Neuron (in vitro differentiated cells): ENCODE data around the gene MRFAP1.
"Not testable (repeated sequence)": the region's sequence is repeated elsewhere in the genome, so short reads cannot be mapped to it uniquely, and the experiment has no call there.

ENCODE experiments used
- H2AFZ ChIP-seq: one replicate; pipeline ENCODE4 v1.6.1; 2013; ENCODE audit warnings: low read depth, mild to moderate bottlenecking, inconsistent platforms, low read length, moderate library complexity
- H3K27me3 ChIP-seq: one replicate; pipeline ENCODE4 v1.6.1; 2013; ENCODE audit warnings: low read length; ENCODE audit not compliant: insufficient read depth
- H3K36me3 ChIP-seq: one replicate; pipeline ENCODE4 v1.6.1; 2013; ENCODE audit warnings: low read length; ENCODE audit not compliant: insufficient read depth
- H3K4me1 ChIP-seq: one replicate; pipeline ENCODE4 v1.6.1; 2013; ENCODE audit warnings: low read length; ENCODE audit not compliant: insufficient read depth
- H3K4me3 ChIP-seq: 2 replicates; pipeline ENCODE4 v1.5.1; 2013; ENCODE audit warnings: mild to moderate bottlenecking, low read length, moderate library complexity
- H3K9me3 ChIP-seq: one replicate; pipeline ENCODE4 v1.6.1; 2013; ENCODE audit warnings: low read length

Gene MRFAP1

DNA sequence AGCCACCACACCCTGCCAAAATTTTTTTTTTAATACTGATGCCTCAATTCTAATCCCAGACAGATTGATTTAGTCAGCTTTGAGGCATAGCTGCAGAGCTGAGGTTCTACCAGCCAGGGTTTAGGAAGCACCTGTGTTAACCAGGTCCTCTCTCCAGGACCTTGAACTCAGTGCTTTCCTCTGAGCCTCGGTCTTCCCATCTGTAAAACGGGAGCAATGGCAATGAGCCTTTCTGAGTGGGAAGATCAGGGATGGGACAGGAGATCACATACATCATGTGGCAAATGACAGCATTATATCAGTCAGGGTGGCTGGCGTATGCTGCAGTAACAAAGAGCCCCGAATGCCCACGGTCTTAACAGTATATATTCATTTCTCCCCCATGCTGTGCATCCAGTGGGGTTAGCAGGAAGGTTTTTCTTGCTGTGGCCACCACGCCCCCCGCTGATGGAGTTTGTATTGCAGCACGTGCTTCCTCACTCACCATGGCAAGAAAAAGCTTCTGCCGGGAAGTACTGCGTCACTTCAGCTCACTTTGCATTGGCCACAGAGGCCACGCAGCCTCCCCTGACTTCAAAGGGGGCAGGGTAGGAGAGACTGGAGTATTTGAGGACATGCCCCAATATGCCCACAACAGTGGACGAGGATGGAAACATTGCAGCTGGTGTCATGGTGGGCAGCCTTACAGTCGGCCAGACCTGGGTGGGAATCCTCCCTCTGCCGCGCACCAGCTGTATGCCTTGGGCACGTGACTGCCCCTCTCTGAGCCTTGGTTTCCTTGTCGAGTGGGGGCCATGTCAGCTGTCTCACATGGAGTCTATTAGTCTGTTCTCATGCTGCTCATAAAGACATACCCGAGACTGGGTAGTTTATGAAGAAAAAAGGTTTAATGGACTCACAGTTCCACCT lies 24.1 kb upstream of the MRFAP1 start:
- Histone ChIP-seq H2AFZ (no peak overlapping the region), H3K9me3 (no peaks in the 10 kb centered on the region), H3K36me3 (peaks cover 33% of the 10 kb centered on the region), H3K4me1 (no peaks in the 10 kb centered on the region), H3K27me3 (no peaks in the 10 kb centered on the region), H3K4me3 (no peak overlapping the region)

DNA sequence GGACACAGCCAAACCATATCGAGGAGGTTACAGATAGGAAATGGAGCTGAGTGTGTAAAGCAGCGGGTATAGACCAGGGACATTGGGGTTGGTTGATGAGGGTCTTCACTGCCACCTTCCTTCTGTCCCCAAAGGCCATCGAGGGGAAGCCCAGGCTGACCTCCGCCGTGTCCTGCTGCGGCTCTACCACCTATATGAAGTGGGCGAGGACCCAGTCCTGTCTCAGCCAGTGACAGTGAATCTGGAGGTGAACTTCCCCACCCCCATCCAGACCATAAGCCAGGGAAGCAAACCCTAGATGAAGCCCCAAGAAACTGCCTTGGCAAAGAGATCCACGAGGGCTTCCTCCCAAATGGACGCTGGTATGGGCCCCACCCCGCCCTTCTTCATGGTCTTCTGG lies 23.2 kb upstream of the MRFAP1 start:
- no peak overlapping the region for H3K4me3 ChIP-seq
- H2AFZ ChIP-seq = no peak overlapping the region
- no peaks in the 10 kb centered on the region for H3K27me3 ChIP-seq
- peaks cover 37% of the 10 kb centered on the region for H3K36me3 ChIP-seq
- H3K9me3 ChIP-seq = no peaks in the 10 kb centered on the region
- H3K4me1 ChIP-seq = no peaks in the 10 kb centered on the region

DNA sequence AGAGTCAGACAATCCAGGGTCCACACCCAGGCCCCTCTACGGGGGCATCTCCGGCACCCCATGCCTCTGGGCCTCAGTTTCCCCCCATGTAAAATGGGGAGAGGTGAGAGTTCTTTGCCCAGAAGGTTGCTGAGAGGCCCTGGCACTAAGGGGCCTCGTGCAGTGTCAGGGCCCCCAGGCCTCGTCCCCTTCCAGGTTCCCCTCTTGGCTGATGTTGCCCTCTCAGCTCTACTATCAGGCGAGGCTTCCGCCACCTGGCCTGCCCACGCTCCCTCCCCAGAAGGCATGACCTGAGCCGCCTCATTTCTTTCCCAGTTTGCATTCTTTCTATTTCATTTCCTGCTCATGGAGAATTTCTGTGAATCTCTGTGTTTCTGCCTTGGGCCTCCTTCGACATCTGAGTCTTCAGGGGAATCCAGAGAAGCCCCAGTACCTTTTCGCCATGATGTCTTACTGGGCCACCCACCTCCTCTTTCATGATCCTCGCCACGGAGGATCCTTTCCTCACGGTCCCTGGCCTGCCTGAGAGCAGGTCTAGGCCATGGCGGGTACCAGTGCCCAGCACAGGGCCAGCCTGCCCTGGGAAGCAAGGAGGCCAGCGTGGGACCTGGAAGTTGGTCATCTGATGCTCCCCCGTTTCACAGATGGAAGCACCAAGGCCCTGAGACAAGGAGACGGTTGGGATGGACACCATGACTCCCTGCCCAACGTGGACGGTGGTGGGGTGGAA lies 21.9 kb upstream of the MRFAP1 start:
- Histone ChIP-seq H3K4me3 (no peak overlapping the region), H3K27me3 (no peaks in the 10 kb centered on the region), H3K36me3 (peaks cover 37% of the 10 kb centered on the region), H3K4me1 (no peaks in the 10 kb centered on the region), H3K9me3 (no peaks in the 10 kb centered on the region), H2AFZ (no peak overlapping the region)

GRCh38 chr4:6619116-6619465 lies 21.4 kb upstream of the MRFAP1 start:
- H3K4me3 ChIP-seq = no peak overlapping the region
- no peaks in the 10 kb centered on the region for H3K27me3 ChIP-seq
- peaks cover 37% of the 10 kb centered on the region for H3K36me3 ChIP-seq
- H2AFZ ChIP-seq = no peak overlapping the region
- H3K4me1 ChIP-seq = no peaks in the 10 kb centered on the region
- no peaks in the 10 kb centered on the region for H3K9me3 ChIP-seq

- Histone ChIP-seq H3K9me3 (no peaks in the 10 kb centered on the region), H3K27me3 (no peaks in the 10 kb centered on the region), H2AFZ (no peak overlapping the region), H3K4me3 (no peak overlapping the region), H3K4me1 (no peaks in the 10 kb centered on the region), H3K36me3 (peaks cover 37% of the 10 kb centered on the region)
Measured at GRCh38 chr4:6619466-6620255, 20.8 kb upstream of the MRFAP1 start.

DNA sequence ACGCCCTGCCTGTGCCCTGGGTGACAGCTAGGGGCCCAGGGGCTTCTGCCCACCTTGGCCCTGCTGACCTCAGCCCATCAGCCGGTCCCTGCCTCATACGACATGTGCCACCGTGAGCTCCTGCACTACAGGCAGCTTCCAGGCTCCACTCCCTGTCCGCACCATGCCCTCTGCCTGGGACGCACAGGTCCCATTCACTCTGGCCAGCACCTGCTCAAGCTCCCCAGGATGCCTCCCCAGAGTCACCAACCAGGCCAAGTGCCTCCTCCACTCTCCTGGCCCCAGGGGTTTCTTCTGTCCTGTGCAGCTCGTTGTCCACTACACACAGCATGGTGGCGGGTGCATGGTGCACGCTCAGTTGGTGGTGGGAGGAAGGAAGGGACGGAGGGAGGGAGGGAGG lies 20.2 kb upstream of the MRFAP1 start:
- no peak overlapping the region for H3K4me3 ChIP-seq
- H3K9me3 ChIP-seq = no peaks in the 10 kb centered on the region
- H3K36me3 ChIP-seq = peaks cover 35% of the 10 kb centered on the region
- H3K27me3 ChIP-seq = no peaks in the 10 kb centered on the region
- no peak overlapping the region for H2AFZ ChIP-seq
- no peaks in the 10 kb centered on the region for H3K4me1 ChIP-seq

DNA sequence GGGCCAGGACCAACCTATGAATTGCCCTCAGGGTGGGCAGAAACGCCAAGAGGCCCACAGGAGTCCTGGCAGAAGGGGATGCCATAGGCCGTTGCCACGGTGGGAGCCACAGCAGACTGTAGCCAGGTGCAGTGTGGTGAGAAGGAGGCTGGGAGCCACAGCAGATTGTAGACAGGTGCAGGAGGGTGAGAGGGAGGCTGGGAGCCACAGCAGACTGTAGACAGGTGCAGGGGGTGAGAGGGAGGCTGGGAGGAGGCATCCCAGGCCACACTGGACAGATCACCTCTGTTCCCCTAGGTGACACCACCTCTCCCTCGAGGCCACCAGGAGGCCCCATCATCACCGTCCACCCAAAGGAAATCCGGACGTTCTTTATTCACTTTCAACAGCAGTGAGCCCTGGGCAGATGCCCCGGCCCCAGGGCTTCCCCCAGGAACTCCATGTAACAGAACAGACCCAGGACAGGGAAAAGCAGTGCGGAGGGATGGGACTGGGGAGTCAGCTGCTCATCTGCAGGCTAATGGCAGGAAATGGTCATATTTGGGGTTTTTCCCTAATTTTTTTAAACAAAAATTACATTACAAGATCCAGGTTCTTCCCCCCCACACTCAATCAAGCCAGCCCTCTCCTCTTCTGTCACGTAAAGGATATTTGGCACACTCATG lies 19.5 kb upstream of the MRFAP1 start:
- no peak overlapping the region for H2AFZ ChIP-seq

DNA sequence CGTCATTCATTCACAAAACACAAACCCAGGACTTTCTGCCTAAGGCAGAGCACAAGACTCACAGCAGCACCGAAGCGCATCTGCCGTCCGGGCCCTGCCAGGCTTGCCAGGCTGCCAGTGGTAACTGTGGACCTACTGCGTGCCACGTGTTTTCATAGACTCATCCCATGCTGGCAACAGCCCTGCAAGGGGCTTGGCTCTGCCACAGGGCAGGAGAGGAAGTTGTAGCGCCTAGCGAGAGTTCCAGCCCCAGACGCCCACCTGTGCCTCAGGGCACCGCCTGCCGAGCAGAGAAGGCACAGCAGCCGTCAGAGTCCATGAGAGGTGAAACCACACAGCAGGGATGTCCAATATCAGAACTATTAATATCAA lies 18.9 kb upstream of the MRFAP1 start:
- Histone ChIP-seq H3K9me3 (no peaks in the 10 kb centered on the region), H3K36me3 (peaks cover 29% of the 10 kb centered on the region), H3K4me1 (no peaks in the 10 kb centered on the region), H3K4me3 (no peak overlapping the region), H2AFZ (no peak overlapping the region), H3K27me3 (no peaks in the 10 kb centered on the region)

More for the DNA sequence above, 19.5 kb upstream of the MRFAP1 start:
- Histone ChIP-seq H3K4me1 (no peaks in the 10 kb centered on the region), H3K9me3 (no peaks in the 10 kb centered on the region), H3K36me3 (peaks cover 34% of the 10 kb centered on the region), H3K4me3 (no peak overlapping the region), H3K27me3 (no peaks in the 10 kb centered on the region)

DNA sequence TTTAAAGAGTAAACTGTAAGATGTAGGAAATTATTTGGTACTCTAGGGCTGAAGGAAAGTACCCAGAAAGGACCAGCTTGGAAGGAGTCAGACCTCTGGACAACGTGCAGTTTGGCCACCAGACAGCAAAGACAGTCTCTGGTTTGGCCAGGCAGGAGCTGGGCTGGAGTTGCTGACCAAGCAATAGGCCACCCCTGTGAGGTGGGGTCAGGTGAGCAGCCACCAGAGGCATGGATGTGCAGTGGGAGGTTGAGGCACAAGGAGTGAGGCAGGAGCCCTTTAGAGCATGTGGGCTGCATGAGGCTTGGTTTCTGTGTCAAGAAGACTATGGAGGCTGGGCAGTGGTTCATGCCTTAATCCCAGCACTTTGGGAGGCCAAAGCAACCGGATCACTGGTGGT lies 17.7 kb upstream of the MRFAP1 start:
- Histone ChIP-seq H3K36me3 (peaks cover 20% of the 10 kb centered on the region), H3K9me3 (no peaks in the 10 kb centered on the region), H3K4me3 (no peak overlapping the region), H3K27me3 (no peaks in the 10 kb centered on the region), H3K4me1 (no peaks in the 10 kb centered on the region), H2AFZ (no peak overlapping the region)

- Histone ChIP-seq H3K36me3 (peaks cover 4% of the 10 kb centered on the region), H3K27me3 (no peaks in the 10 kb centered on the region), H2AFZ (no peak overlapping the region), H3K9me3 (no peaks in the 10 kb centered on the region), H3K4me1 (no peaks in the 10 kb centered on the region), H3K4me3 (no peak overlapping the region)
Measured at GRCh38 chr4:6625256-6625655, 15.2 kb upstream of the MRFAP1 start.

DNA sequence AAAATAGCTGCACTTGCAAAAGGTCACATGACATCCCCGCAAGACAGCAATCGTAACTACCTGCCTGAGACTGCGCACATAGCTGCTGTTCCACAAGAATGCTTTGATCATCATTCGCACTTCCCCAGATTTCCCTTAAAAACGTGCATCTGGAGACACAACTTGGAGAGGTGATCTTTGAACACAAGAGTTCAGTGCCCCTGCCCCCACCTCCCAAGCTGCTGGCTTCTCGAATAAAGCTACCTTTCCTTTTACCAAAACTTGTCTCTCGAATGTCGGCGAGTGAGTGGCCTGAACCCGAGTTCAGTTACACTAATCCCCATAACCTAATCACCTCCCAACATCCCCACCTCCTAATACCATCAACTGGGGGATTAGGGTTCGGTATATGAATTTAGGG lies 14.4 kb upstream of the MRFAP1 start:
- Histone ChIP-seq H2AFZ (no peak overlapping the region), H3K4me1 (no peaks in the 10 kb centered on the region), H3K4me3 (no peak overlapping the region), H3K36me3 (peaks cover 4% of the 10 kb centered on the region), H3K27me3 (no peaks in the 10 kb centered on the region), H3K9me3 (no peaks in the 10 kb centered on the region)

DNA sequence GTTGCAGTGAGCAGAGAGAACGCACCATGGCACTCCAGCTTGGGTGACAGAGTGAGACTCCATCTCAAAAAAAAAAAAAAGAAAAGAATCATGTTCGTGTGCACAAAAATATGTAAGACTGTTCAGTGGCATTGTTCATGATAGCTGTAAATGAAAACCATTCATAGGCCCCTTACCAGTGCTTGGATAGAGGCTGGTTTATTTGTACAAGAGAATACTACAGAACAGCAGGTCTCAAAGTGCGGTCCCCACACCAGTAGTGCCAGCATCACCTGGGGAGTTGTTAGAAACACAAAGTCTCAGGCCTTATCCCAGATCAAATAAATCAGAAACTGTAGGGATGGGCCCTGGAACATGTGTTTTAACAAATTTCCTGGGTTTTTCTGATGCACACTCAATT lies 12.7 kb upstream of the MRFAP1 start:
- Histone ChIP-seq H3K9me3 (no peaks in the 10 kb centered on the region), H3K36me3 (no peaks in the 10 kb centered on the region), H3K4me3 (no peak overlapping the region), H3K27me3 (no peaks in the 10 kb centered on the region), H3K4me1 (no peaks in the 10 kb centered on the region), H2AFZ (no peak overlapping the region)

DNA sequence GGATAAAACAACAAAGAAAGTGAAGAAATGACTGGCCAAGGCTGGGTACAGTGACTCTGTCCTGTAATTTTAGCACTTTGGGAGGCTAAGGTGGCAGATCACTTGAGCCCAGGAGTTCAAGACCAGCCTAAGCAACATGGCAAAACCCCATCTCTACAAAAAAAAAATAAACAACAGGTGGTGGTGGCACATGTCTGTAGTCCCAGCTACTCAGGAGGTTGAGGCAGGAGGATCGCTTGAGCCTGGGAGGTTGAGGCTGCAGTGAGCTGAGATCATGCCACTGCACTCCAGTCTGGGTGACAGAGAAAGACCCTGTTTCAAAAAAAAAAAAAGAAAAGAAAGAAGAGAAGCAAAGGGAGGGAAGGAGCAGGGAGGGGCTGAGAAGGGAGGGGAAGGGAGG lies 12.0 kb upstream of the MRFAP1 start:
- H3K4me3 ChIP-seq, H3K4me1 ChIP-seq, H3K27me3 ChIP-seq, H2AFZ ChIP-seq, H3K9me3 ChIP-seq, H3K36me3 ChIP-seq: not testable (repeated sequence)
